GM19452 (cell line): ENCODE measurements around the gene CANX.

ENCODE experiments used
- ATAC-seq: cut with Tn5 transposase; IDR thresholded peaks from one replicate; pipeline ENCODE4 v1.9.1; 2021; ENCODE audit not compliant: unreplicated experiment

CANX gene

GRCh38 chr5:179774442-179774841 is 75.7 kb downstream of the CANX start:
- no peak for ATAC-seq

- ATAC-seq, result no peak
These were observed 77.7 kb downstream of the CANX start for GRCh38 chr5:179776411-179776938.

- ATAC-seq, result no peak
These were observed 78.7 kb downstream of the CANX start for GRCh38 chr5:179777456-179777855.

DNA sequence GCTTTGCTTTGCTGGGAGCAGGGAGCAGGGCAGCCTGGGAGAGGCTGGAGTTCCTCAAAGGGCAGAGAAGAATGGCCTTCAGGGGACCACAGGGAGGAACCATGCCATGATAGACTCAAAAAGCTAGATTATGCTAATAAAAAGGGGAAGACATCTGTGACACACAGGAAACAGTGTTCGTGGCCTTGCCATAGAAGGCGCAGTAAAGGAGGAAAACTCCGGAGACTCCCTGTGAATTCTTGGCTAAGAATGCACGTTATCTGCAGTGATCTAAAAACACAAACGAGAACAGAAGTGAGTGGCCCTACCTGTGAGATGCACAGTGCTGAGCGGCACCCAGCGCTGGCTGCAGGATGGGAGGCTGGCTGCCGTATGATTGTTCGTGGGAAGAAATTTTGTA is 79.1 kb downstream of the CANX start:
- ATAC-seq, result no peak

DNA sequence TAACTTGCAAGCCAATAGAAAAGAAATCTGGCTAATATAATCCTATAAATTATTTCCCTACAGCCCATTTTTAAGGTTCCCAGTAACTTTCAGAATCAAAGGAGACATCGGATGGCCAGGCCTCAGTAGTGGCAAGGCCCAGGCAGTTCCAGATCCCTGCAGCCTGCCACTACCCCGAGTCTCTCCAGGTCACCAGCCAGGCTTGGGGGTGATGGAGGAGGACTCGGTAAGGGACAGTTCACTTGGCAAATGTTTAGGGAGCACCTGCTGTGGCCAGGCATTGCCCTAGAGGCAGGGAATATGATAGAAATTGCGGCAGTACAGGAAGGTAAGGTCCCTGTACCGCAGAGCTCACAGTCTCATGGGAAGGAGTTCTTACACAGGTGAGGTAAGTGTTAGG is 79.8 kb downstream of the CANX start:
- ATAC-seq, result no peak

DNA sequence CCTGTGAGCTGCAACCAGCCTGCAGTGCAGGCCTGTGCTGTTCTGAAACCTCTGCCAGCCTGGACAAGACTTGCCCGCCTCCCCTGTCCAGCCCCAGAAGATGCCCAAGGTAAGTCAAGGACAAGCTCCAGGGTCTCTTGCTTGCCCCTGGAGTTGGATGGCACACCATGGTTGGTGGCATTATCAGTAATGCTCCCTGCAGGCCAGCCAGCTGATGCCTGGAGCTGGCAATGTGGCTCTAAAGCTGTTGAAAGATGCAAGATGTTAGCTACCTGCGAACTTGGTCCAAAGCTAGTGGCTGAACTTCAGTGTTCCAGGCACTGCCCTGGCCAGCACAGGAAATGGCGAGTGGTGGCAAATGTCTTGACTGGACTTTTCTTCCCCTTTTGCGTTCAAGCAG is 81.1 kb downstream of the CANX start:
- ATAC-seq, result no peak

- ATAC-seq, result no peak
These were observed 81.6 kb downstream of the CANX start for GRCh38 chr5:179780362-179780761.
